ENCODE results near the gene SNAP91. TPM values are rescaled to one million over a fixed set of nuclear protein-coding genes. Genes with fewer than 3 reads are reported as not detected.
"Not testable (repeated sequence)": the region's sequence is repeated elsewhere in the genome, so short reads cannot be mapped to it uniquely, and the experiment has no call there.

Gene SNAP91
- polyA plus RNA-seq, 1 donor from 2014 or later, result 88.6 TPM

DNA sequence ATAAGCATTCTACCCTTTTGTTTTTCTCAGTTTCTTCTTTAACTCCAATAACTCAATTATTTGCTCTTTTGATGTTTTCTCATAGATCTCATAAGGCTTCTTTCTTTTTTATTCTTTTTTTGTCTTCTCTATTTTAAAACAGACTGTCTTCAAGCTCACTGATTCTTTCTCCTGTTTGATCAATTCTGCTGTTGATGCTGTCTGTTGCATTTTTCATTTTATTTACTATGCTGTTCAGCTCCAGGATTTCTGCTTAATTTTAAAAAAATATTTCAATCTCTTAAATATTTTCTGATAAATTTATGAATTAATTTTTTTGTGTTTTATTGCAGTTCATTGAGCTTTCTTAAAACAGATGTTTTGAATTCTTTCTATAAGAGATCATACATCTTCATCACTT, 48.1 kb upstream of the SNAP91 start:
- Histone ChIP-seq H3K36me3 (ENCODE audit: insufficient read depth, low read length) (no peaks in the 10 kb centered on the region), H4K20me1 (ENCODE audit: insufficient read depth) (no peaks in the 10 kb centered on the region), H3K9ac (ENCODE audit: low read length) (no peak overlapping the region), H3K27me3 (ENCODE audit: insufficient read depth, low read depth, low read length) (no peaks in the 10 kb centered on the region), H3K79me2 (replicated peaks; ENCODE audit: insufficient read depth, low read length) (no peaks in the 10 kb centered on the region), H2AFZ (ENCODE audit: low read depth, low read length) (no peak overlapping the region), H3K4me2 (ENCODE audit: low read length) (no peak overlapping the region), H3K4me3 (ENCODE audit: low read length) (no peak overlapping the region), H3K9me2 (ENCODE audit: insufficient read depth, low read length) (no peaks in the 10 kb centered on the region), H3K27ac (ENCODE audit: low read length) (no peak overlapping the region), H3K9me3 (ENCODE audit: low read length) (peaks cover 11% of the 10 kb centered on the region), H3F3A (ENCODE audit: insufficient read depth, low read length, poor library complexity, severe bottlenecking) (no peaks in the 10 kb centered on the region)
- TF ChIP-seq EZH2 (IDR thresholded peaks at IDR 0.05; ENCODE audit: borderline replicate concordance, insufficient read depth, low read length, poor library complexity, severe bottlenecking) (no peak), RAD21 (conservative IDR thresholded peaks at IDR 0.05) (no peak), SMC3 (conservative IDR thresholded peaks at IDR 0.05; ENCODE audit: poor library complexity) (no peak), EP300 (conservative IDR thresholded peaks at IDR 0.05; ENCODE audit: poor library complexity, severe bottlenecking) (no peak)
- TF ChIP-seq, protein P1, sequence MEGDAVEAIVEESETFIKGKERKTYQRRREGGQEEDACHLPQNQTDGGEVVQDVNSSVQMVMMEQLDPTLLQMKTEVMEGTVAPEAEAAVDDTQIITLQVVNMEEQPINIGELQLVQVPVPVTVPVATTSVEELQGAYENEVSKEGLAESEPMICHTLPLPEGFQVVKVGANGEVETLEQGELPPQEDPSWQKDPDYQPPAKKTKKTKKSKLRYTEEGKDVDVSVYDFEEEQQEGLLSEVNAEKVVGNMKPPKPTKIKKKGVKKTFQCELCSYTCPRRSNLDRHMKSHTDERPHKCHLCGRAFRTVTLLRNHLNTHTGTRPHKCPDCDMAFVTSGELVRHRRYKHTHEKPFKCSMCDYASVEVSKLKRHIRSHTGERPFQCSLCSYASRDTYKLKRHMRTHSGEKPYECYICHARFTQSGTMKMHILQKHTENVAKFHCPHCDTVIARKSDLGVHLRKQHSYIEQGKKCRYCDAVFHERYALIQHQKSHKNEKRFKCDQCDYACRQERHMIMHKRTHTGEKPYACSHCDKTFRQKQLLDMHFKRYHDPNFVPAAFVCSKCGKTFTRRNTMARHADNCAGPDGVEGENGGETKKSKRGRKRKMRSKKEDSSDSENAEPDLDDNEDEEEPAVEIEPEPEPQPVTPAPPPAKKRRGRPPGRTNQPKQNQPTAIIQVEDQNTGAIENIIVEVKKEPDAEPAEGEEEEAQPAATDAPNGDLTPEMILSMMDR (IDR thresholded peaks at IDR 0.05; ENCODE audit: poor library complexity, severe bottlenecking), result no peak

DNA sequence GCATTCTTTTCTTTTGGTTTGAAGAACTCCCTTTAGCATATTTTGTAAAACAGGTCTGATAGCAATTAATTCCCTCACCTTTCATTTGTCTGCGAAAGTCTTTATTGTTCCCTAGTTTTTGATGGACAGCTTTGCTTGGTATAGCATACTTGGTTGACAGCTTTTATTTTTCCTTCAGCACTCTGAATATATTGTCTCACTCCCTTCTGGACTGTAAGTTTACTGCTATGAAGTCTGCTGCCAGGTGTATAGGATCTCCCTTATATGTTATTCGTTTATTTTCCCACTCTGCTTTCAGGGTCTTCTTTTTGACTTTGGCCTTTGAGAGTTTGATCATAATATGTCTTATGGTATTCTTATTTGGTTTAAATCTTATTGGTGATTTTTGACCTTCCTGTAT, 47.7 kb upstream of the SNAP91 start:
- H3K36me3 ChIP-seq (ENCODE audit: insufficient read depth, low read length), result no peaks in the 10 kb centered on the region
- H2AFZ ChIP-seq (ENCODE audit: low read depth, low read length), result no peak overlapping the region
- no peaks in the 10 kb centered on the region for H3F3A ChIP-seq (ENCODE audit: insufficient read depth, low read length, poor library complexity, severe bottlenecking)
- no peaks in the 10 kb centered on the region for H3K79me2 ChIP-seq (replicated peaks; ENCODE audit: insufficient read depth, low read length)
- no peaks in the 10 kb centered on the region for H3K27me3 ChIP-seq (ENCODE audit: insufficient read depth, low read depth, low read length)
- no peak for TF ChIP-seq TAF1 (IDR thresholded peaks at IDR 0.05; ENCODE audit: low read depth)
- no peak overlapping the region for H3K27ac ChIP-seq (ENCODE audit: low read length)
- peaks cover 11% of the 10 kb centered on the region for H3K9me3 ChIP-seq (ENCODE audit: low read length)
- no peaks in the 10 kb centered on the region for H4K20me1 ChIP-seq (ENCODE audit: insufficient read depth)
- H3K4me2 ChIP-seq (ENCODE audit: low read length), result no peak overlapping the region
- no peaks in the 10 kb centered on the region for H3K9me2 ChIP-seq (ENCODE audit: insufficient read depth, low read length)
- no peak overlapping the region for H3K9ac ChIP-seq (ENCODE audit: low read length)
- H3K4me3 ChIP-seq (ENCODE audit: low read length), result no peak overlapping the region

DNA sequence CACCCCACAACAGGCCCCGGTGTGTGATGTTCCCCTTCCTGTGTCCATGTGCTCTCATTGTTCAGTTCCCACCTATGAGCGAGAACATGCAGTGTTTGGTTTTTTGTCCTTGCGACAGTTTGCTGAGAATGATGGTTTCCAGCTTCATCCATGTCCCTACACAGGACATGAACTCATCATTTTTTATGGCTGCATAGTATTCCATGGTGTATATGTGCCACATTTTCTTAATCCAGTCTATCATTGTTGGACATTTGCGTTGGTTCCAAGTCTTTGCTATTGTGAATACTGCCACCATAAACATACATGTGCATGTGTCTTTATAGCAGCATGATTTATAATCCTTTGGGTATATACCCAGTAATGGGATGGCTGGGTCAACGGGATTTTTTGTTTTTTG, 43.5 kb upstream of the SNAP91 start:
- peaks cover 11% of the 10 kb centered on the region for H3K9me3 ChIP-seq (ENCODE audit: low read length)
- H3K27ac ChIP-seq (ENCODE audit: low read length); H3K4me2 ChIP-seq (ENCODE audit: low read length); H3K9me2 ChIP-seq (ENCODE audit: insufficient read depth, low read length); H3K9ac ChIP-seq (ENCODE audit: low read length); H3K36me3 ChIP-seq (ENCODE audit: insufficient read depth, low read length); H4K20me1 ChIP-seq (ENCODE audit: insufficient read depth); H3K27me3 ChIP-seq (ENCODE audit: insufficient read depth, low read depth, low read length); H3K79me2 ChIP-seq (replicated peaks; ENCODE audit: insufficient read depth, low read length); H2AFZ ChIP-seq (ENCODE audit: low read depth, low read length); H3K4me3 ChIP-seq (ENCODE audit: low read length); H3F3A ChIP-seq (ENCODE audit: insufficient read depth, low read length, poor library complexity, severe bottlenecking): not testable (repeated sequence)

DNA sequence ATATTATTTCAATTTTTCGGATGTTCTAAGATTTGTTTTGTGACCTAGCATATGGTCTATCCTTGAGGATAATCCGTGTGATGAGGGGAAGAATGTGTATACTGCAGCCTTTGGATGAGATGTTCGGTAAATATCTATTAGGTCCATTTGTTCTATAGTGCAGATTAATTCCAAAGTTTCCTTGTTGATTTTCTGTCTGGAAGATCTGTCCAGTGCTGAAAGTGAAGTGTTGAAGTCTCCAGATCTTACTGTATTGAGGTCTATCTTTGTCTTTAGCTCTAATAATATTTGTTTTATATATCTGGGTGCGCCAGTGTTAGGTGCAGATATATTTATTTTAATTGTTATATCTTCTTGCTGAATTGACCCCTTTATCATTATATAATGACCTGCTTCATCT, 32.2 kb upstream of the SNAP91 start:
- Histone ChIP-seq H4K20me1 (ENCODE audit: insufficient read depth) (no peaks in the 10 kb centered on the region), H3K9me2 (ENCODE audit: insufficient read depth, low read length) (no peaks in the 10 kb centered on the region), H3K4me2 (ENCODE audit: low read length) (no peak overlapping the region), H2AFZ (ENCODE audit: low read depth, low read length) (no peak overlapping the region), H3K79me2 (replicated peaks; ENCODE audit: insufficient read depth, low read length) (no peaks in the 10 kb centered on the region), H3F3A (ENCODE audit: insufficient read depth, low read length, poor library complexity, severe bottlenecking) (no peaks in the 10 kb centered on the region), H3K9me3 (ENCODE audit: low read length) (no peaks in the 10 kb centered on the region), H3K4me3 (ENCODE audit: low read length) (no peak overlapping the region), H3K27ac (ENCODE audit: low read length) (no peak overlapping the region), H3K27me3 (ENCODE audit: insufficient read depth, low read depth, low read length) (no peaks in the 10 kb centered on the region), H3K9ac (ENCODE audit: low read length) (no peak overlapping the region), H3K36me3 (ENCODE audit: insufficient read depth, low read length) (no peaks in the 10 kb centered on the region)
- no peak for TF ChIP-seq SMC3 (conservative IDR thresholded peaks at IDR 0.05; ENCODE audit: poor library complexity)
- TF ChIP-seq, protein P1 (IDR thresholded peaks at IDR 0.05; ENCODE audit: poor library complexity, severe bottlenecking), result no peak
- TF ChIP-seq POLR2AphosphoS5 (IDR thresholded peaks at IDR 0.05), result no peak
- TF ChIP-seq, protein P2, sequence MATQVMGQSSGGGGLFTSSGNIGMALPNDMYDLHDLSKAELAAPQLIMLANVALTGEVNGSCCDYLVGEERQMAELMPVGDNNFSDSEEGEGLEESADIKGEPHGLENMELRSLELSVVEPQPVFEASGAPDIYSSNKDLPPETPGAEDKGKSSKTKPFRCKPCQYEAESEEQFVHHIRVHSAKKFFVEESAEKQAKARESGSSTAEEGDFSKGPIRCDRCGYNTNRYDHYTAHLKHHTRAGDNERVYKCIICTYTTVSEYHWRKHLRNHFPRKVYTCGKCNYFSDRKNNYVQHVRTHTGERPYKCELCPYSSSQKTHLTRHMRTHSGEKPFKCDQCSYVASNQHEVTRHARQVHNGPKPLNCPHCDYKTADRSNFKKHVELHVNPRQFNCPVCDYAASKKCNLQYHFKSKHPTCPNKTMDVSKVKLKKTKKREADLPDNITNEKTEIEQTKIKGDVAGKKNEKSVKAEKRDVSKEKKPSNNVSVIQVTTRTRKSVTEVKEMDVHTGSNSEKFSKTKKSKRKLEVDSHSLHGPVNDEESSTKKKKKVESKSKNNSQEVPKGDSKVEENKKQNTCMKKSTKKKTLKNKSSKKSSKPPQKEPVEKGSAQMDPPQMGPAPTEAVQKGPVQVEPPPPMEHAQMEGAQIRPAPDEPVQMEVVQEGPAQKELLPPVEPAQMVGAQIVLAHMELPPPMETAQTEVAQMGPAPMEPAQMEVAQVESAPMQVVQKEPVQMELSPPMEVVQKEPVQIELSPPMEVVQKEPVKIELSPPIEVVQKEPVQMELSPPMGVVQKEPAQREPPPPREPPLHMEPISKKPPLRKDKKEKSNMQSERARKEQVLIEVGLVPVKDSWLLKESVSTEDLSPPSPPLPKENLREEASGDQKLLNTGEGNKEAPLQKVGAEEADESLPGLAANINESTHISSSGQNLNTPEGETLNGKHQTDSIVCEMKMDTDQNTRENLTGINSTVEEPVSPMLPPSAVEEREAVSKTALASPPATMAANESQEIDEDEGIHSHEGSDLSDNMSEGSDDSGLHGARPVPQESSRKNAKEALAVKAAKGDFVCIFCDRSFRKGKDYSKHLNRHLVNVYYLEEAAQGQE (IDR thresholded peaks at IDR 0.05; ENCODE audit: borderline replicate concordance), result no peak
- no peak for TF ChIP-seq RAD21 (conservative IDR thresholded peaks at IDR 0.05)
- TF ChIP-seq EZH2 (IDR thresholded peaks at IDR 0.05; ENCODE audit: borderline replicate concordance, insufficient read depth, low read length, poor library complexity, severe bottlenecking), result no peak
- no peak for TF ChIP-seq EP300 (conservative IDR thresholded peaks at IDR 0.05; ENCODE audit: poor library complexity, severe bottlenecking)
- TF ChIP-seq TAF1 (IDR thresholded peaks at IDR 0.05; ENCODE audit: low read depth), result no peak
- no peak for TF ChIP-seq MXI1 (conservative IDR thresholded peaks at IDR 0.05; ENCODE audit: poor library complexity, severe bottlenecking)
